Measurements from ENCODE around the gene CLSTN2. TPM values are rescaled to one million over a fixed set of nuclear protein-coding genes. Genes with fewer than 3 reads are reported as not detected.

Gene CLSTN2
- total and polyA plus RNA-seq, 2 of the 13 experiments (the other 11 are each of a cell fraction or from before 2014, with no cell fraction given), result not detected

- H2AFZ ChIP-seq (ENCODE audit: low read length), result no peak overlapping the region
- no peak overlapping the region for H3K27ac ChIP-seq (ENCODE audit: extremely low read length, insufficient read depth, low read length)
- H3K79me2 ChIP-seq (ENCODE audit: insufficient read depth, low read length), result no peaks in the 10 kb centered on the region
- WGBS (ENCODE audit: low lambda C conversion rate), result 11% methylated on average over 2 of the region's 2 CpGs
- H3K9me3 ChIP-seq (ENCODE audit: low read length), result no peaks in the 10 kb centered on the region
- no peak overlapping the region for H3K4me3 ChIP-seq (replicated peaks in 1 of 3; ENCODE audit: insufficient read depth in 1 of 3, low read depth in 2 of 3, low read length in 3 of 3)
- no peak for TF ChIP-seq SMAD1 (CRISPR knock-in tag; IDR thresholded peaks at IDR 0.05; ENCODE audit: borderline replicate concordance, low read depth)
- no peak for TF ChIP-seq ZNF180 (CRISPR knock-in tag; IDR thresholded peaks at IDR 0.05; ENCODE audit: borderline replicate concordance, low read depth)
- TF ChIP-seq HHEX (CRISPR knock-in tag; IDR thresholded peaks at IDR 0.05), result no peak
- no peak for TF ChIP-seq ZFYVE20 (CRISPR knock-in tag; IDR thresholded peaks at IDR 0.05; ENCODE audit: borderline replicate concordance, low read depth)
- TF ChIP-seq PHF20 (CRISPR knock-in tag; IDR thresholded peaks at IDR 0.05), result no peak
- TF ChIP-seq KLF11 (CRISPR knock-in tag; IDR thresholded peaks at IDR 0.05), result no peak
- no peak for TF ChIP-seq ZNF784 (CRISPR knock-in tag; IDR thresholded peaks at IDR 0.05; ENCODE audit: borderline replicate concordance)
- TF ChIP-seq CENPBD1 (CRISPR knock-in tag; IDR thresholded peaks at IDR 0.05; ENCODE audit: borderline replicate concordance, low read depth), result no peak
- no peak for TF ChIP-seq EED (CRISPR knock-in tag; IDR thresholded peaks at IDR 0.05)
- TF ChIP-seq ZNF891 (CRISPR knock-in tag; IDR thresholded peaks at IDR 0.05), result no peak
- TF ChIP-seq CAMTA2 (CRISPR knock-in tag; IDR thresholded peaks at IDR 0.05; ENCODE audit: borderline replicate concordance), result no peak
- POLR2A ChIA-PET, result no interaction called here
- FAIRE-seq, result no peak
- no peak for DNase-seq (ENCODE audit: low spot score)
- H3K4me1 ChIP-seq (ENCODE audit: insufficient read depth, low read length), result peaks cover 9% of the 10 kb centered on the region; the same call in 1 of the 2 replicates
- no peaks in the 10 kb centered on the region for H4K20me1 ChIP-seq (ENCODE audit: insufficient read depth, low read length)
- H3K4me2 ChIP-seq (ENCODE audit: low read depth, low read length), result no peak overlapping the region
- no peak overlapping the region for H3K9ac ChIP-seq (ENCODE audit: insufficient read depth, low read depth, low read length)
- CTCF ChIA-PET (ENCODE audit: low intra/inter-chr PET ratio, low total read pairs), result no interaction called here
- H3K27me3 ChIP-seq (ENCODE audit: control insufficient read depth in 1 of 2, insufficient read depth in 2 of 2, low read length in 2 of 2), result no peaks in the 10 kb centered on the region
- ATAC-seq, result no peak
- H3K36me3 ChIP-seq (replicated peaks in 1 of 2; ENCODE audit: control insufficient read depth in 1 of 2, insufficient read depth in 2 of 2, low read length in 2 of 2), result no peaks in the 10 kb centered on the region
- in situ Hi-C loops (cut with HindIII; ENCODE audit: extremely low pct_ligation_motif_present, low pct_unique_long_range_greater_than_20kb), result no loop called here
- BruUV-seq (replicated peaks), result no TSS peak
- intact Hi-C loops (cut with micrococcal nuclease; ENCODE audit: unreplicated experiment), result no loop called here
These were observed 453.4 kb downstream of the CLSTN2 start for GRCh38 chr3:140388202-140388922.
